Endothelial cell of umbilical vein (primary cell): ENCODE results near the gene SPEF1. TPM values are rescaled to one million over a fixed set of nuclear protein-coding genes. Genes with fewer than 3 reads are reported as not detected.

ENCODE experiments used
- BruUV-seq: library from RNA; stranded (reverse); fragments of 400-500 nt; replicated peaks from 2 replicates; lab custom pipeline; 2021; lab: Mats Ljungman, UMichigan
- CTCF ChIA-PET: fragments of 300-600, 350-600 bp; sonication (Branson Sonifier 250); formaldehyde crosslinking; loops from one replicate; lab custom pipeline; 2021; ENCODE audit warnings: antibody characterized with exemption, inconsistent platforms; lab: Charles Lee
- POLR2A ChIA-PET: fragments of 300-600, 350-600 bp; sonication (Branson Sonifier 250); formaldehyde crosslinking; loops from one replicate; lab custom pipeline; 2021; ENCODE audit warnings: antibody characterized with exemption, inconsistent platforms; lab: Charles Lee
- DNase-seq: peaks from one replicate; pipeline ENCODE4 v3.0.0-alpha.2; 2011; ENCODE audit warnings: low read depth, low spot score
- FAIRE-seq: peaks from 2 replicates; lab custom pipeline; 2011; peaks lifted over from hg19 to GRCh38; lab: Jason Lieb, UNC
- H2AFZ ChIP-seq: 2 replicates; pipeline ENCODE4 v1.6.0; 2012; ENCODE audit warnings: low read depth, low read length, control low read depth, inconsistent platforms
- H3K27ac ChIP-seq: 2 replicates; pipeline ENCODE4 v1.5.1; 2011; ENCODE audit warnings: low read depth, mild to moderate bottlenecking, control low read depth, low read length, moderate library complexity; ENCODE audit not compliant: insufficient read depth
- H3K27me3 ChIP-seq, 2 experiments: 2 replicates each; pipeline versions ENCODE4 v1.6.0 to v1.6.1; 2011; ENCODE audit warnings: low read length in 2 of 2, mixed read lengths in 1 of 2; ENCODE audit not compliant: control insufficient read depth in 2 of 2, insufficient read depth in 2 of 2
- H3K36me3 ChIP-seq, 2 experiments: 2 replicates in 1 of 2; 3 replicates in 1 of 2; pipeline ENCODE4 v1.5.1; 2011; ENCODE audit warnings: low read length in 2 of 2, mild to moderate bottlenecking in 1 of 2, moderate library complexity in 1 of 2; ENCODE audit not compliant: control insufficient read depth in 2 of 2, insufficient read depth in 2 of 2; ENCODE audit errors: extremely low read depth in 1 of 2
- H3K4me1 ChIP-seq: 3 replicates; pipeline ENCODE4 v1.5.1; 2011; ENCODE audit warnings: mild to moderate bottlenecking, low read length; ENCODE audit not compliant: control insufficient read depth, insufficient read depth; ENCODE audit errors: extremely low read depth
- H3K4me2 ChIP-seq: 2 replicates; pipeline ENCODE4 v1.6.1; 2011; ENCODE audit warnings: low read length, control low read depth, mixed read lengths; ENCODE audit not compliant: insufficient read depth
- H3K4me3 ChIP-seq, 3 experiments: fragments of 200-600 bp in 1 of 3; sonication (generic), shearing (Covaris generic) in 1 of 3; replicated peaks in 1 of 3; 2 replicates each; pipeline ENCODE4 v1.5.1; 2011 to 2016; ENCODE audit warnings: control low read depth in 3 of 3, low read length in 3 of 3, mild to moderate bottlenecking in 2 of 3, inconsistent platforms in 1 of 3, low read depth in 1 of 3, moderate library complexity in 1 of 3; ENCODE audit not compliant: insufficient read depth in 1 of 3
- H3K79me2 ChIP-seq: 2 replicates; pipeline ENCODE4 v1.6.0; 2012; ENCODE audit warnings: low read length, inconsistent platforms; ENCODE audit not compliant: control insufficient read depth, insufficient read depth
- H3K9ac ChIP-seq: replicated peaks from 2 replicates; pipeline ENCODE3; 2011; ENCODE audit warnings: low read length, control low read depth; ENCODE audit not compliant: insufficient read depth; ENCODE audit errors: extremely low read depth
- H3K9me1 ChIP-seq: replicated peaks from 3 replicates; pipeline ENCODE4 v1.6.0; 2011; ENCODE audit warnings: mild to moderate bottlenecking, low read length; ENCODE audit not compliant: control insufficient read depth, insufficient read depth; ENCODE audit errors: extremely low read depth
- H3K9me3 ChIP-seq: replicated peaks from 2 replicates; pipeline ENCODE4 v1.5.1; 2012; ENCODE audit warnings: low read length, inconsistent platforms; ENCODE audit not compliant: control insufficient read depth, insufficient read depth
- H4K20me1 ChIP-seq: replicated peaks from 2 replicates; pipeline ENCODE3; 2011; ENCODE audit warnings: mild to moderate bottlenecking, low read length; ENCODE audit not compliant: control insufficient read depth, insufficient read depth; ENCODE audit errors: extremely low read depth
- EZH2 ChIP-seq: IDR thresholded peaks from 2 replicates; pipeline ENCODE4 v1.6.1; 2012; ENCODE audit warnings: borderline replicate concordance, low read depth, mild to moderate bottlenecking, moderate library complexity, low read length, inconsistent platforms; ENCODE audit not compliant: severe bottlenecking
- FOS ChIP-seq: IDR thresholded peaks from 2 replicates; pipeline ENCODE4 v1.6.1; 2011; ENCODE audit warnings: mild to moderate bottlenecking, low read length, moderate library complexity, borderline replicate concordance; ENCODE audit not compliant: insufficient read depth
- GATA2 ChIP-seq: IDR thresholded peaks from 2 replicates; pipeline ENCODE4 v1.7.0; 2011; ENCODE audit warnings: low read depth, mild to moderate bottlenecking, moderate library complexity, mixed read lengths, low read length; ENCODE audit not compliant: insufficient read length, insufficient read depth
- JUN ChIP-seq: IDR thresholded peaks from 2 replicates; pipeline ENCODE4 v1.6.1; 2011; ENCODE audit warnings: borderline replicate concordance, low read depth; ENCODE audit not compliant: insufficient read length, insufficient read depth
- MYC ChIP-seq: IDR thresholded peaks from one replicate; pipeline ENCODE4 v1.6.1; 2011; ENCODE audit warnings: mild to moderate bottlenecking, low read depth, low read length
- POLR2A ChIP-seq: IDR thresholded peaks from 2 replicates; pipeline ENCODE4 v1.6.1; 2012; ENCODE audit warnings: low read depth, mild to moderate bottlenecking, control low read depth, low read length
- POLR2AphosphoS5 ChIP-seq: IDR thresholded peaks from 2 replicates; pipeline ENCODE4 v1.6.1; 2012; ENCODE audit warnings: low read depth, mild to moderate bottlenecking, control low read depth, low read length, moderate library complexity; ENCODE audit not compliant: insufficient read depth
- dilution Hi-C: fragments of 300-500 bp; cut with MboI; formaldehyde crosslinking; loops from one replicate; pipeline ENCODE4 v1.15.0; 2019; ENCODE audit warnings: low sequenced_read_pairs; ENCODE audit not compliant: extremely low pct_ligation_motif_present
- intact Hi-C: fragments of 100-400 bp; cut with micrococcal nuclease; formaldehyde crosslinking; loops from one replicate; pipeline ENCODE4 v1.10.0; 2022
- polyA plus RNA-seq, 4 experiments: library from polyadenylated mRNA; depleted of rRNA in 3 of 4; stranded (reverse) in 3 of 4; unstranded in 1 of 4; fragments of >200 nt; gene quantifications; 2 replicates each; pipeline versions ENCODE4 v1.2.1 to v1.2.3, GENCODE V29; 2011 to 2012; ENCODE audit warnings: missing spikeins in 1 of 4
- total RNA-seq: library from RNA; stranded (reverse); gene quantifications from 2 replicates; pipeline ENCODE4 v1.2.3, GENCODE V29; 2021
- TF ChIP-seq, protein P1 (sequence below), 2 donors: IDR thresholded peaks; 1 replicate in 1 of 2; 2 replicates in 1 of 2; pipeline ENCODE4 v1.5.1; 2011; ENCODE audit warnings: low read length in 2 of 2, mild to moderate bottlenecking in 2 of 2, moderate library complexity in 2 of 2, control low read depth in 1 of 2, inconsistent platforms in 1 of 2, low read depth in 1 of 2; ENCODE audit not compliant: insufficient read depth in 1 of 2; ENCODE audit errors: extremely low read depth in 1 of 2
- TF ChIP-seq, protein P2 (sequence below): IDR thresholded peaks from 2 replicates; pipeline ENCODE4 v1.6.1; 2011; ENCODE audit not compliant: insufficient read depth, insufficient read length

The SPEF1 gene
- total and polyA plus RNA-seq, 2 donors (not counting 3 experiments of a cell fraction or from before 2014, with no cell fraction given): 0.07 to 0.44 TPM

DNA sequence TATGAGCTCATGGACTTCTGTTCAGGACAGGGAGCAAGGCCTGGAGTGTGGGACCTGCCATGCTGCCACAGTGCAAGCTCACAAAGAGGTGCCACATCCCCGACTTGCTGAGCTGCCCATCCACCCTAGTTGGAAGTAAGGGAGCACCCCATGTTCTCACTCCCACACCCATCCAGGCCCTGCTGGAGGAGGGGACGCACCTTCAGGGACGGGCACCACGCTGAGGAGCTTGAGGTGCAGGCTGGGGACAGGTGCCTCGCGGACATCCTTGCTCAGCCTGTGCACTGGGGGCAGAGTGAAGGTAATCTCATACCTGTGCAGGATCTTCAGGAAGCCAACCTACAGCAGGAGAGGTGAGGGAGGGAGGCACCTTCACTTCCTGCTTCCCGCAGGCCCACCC lies 26.0 kb downstream of the SPEF1 start:
- H3K27me3 ChIP-seq: no peaks in the 10 kb centered on the region
- CTCF ChIA-PET: interaction anchor here (0.6 to 5.7 kb wide), 8 partner anchors 11 to 764 kb away, joined by 4 to 76 read pairs (median 6); partner anchors contain the start of genes ADISSP, CENPB and SPEF1
- dilution Hi-C loops: no loop called here

More for the DNA sequence above, 26.0 kb downstream of the SPEF1 start:
- DNase-seq: no peak
- H3K9me3 ChIP-seq: no peaks in the 10 kb centered on the region
- BruUV-seq: no TSS peak
- H3K36me3 ChIP-seq: peaks cover 0 to 12% of the 10 kb centered on the region in 2 experiments
- intact Hi-C loops: no loop called here
- no peaks in the 10 kb centered on the region for H3K79me2 ChIP-seq
- no peak overlapping the region for H3K4me3 ChIP-seq
- no peak overlapping the region for H2AFZ ChIP-seq
- no peak for FAIRE-seq
- no peak for TF ChIP-seq EZH2
- no peak for TF ChIP-seq POLR2AphosphoS5
- TF ChIP-seq POLR2A: no peak
- TF ChIP-seq GATA2: no peak
- TF ChIP-seq FOS: no peak
- TF ChIP-seq, protein P1, sequence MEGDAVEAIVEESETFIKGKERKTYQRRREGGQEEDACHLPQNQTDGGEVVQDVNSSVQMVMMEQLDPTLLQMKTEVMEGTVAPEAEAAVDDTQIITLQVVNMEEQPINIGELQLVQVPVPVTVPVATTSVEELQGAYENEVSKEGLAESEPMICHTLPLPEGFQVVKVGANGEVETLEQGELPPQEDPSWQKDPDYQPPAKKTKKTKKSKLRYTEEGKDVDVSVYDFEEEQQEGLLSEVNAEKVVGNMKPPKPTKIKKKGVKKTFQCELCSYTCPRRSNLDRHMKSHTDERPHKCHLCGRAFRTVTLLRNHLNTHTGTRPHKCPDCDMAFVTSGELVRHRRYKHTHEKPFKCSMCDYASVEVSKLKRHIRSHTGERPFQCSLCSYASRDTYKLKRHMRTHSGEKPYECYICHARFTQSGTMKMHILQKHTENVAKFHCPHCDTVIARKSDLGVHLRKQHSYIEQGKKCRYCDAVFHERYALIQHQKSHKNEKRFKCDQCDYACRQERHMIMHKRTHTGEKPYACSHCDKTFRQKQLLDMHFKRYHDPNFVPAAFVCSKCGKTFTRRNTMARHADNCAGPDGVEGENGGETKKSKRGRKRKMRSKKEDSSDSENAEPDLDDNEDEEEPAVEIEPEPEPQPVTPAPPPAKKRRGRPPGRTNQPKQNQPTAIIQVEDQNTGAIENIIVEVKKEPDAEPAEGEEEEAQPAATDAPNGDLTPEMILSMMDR (IDR thresholded peaks at IDR 0.05; ENCODE audit: extremely low read depth in 1 of 2, insufficient read depth in 1 of 2, low read depth in 1 of 2, low read length in 2 of 2): no peak
- TF ChIP-seq MYC: no peak
- TF ChIP-seq JUN: no peak
- TF ChIP-seq, protein P2, sequence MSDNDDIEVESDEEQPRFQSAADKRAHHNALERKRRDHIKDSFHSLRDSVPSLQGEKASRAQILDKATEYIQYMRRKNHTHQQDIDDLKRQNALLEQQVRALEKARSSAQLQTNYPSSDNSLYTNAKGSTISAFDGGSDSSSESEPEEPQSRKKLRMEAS: no peak
- H3K9ac ChIP-seq: no peak overlapping the region
- H3K4me2 ChIP-seq: no peak overlapping the region
- POLR2A ChIA-PET: no interaction called here
- H4K20me1 ChIP-seq: no peaks in the 10 kb centered on the region
- no peaks in the 10 kb centered on the region for H3K4me1 ChIP-seq
- no peaks in the 10 kb centered on the region for H3K9me1 ChIP-seq
- H3K27ac ChIP-seq: no peak overlapping the region
